GM19397 (cell line): ENCODE measurements around the gene KLHL22.
A peak's percentile ranks its signal among the peaks of the same experiment; 100 is the strongest.
"Not testable (repeated sequence)": the region's sequence is repeated elsewhere in the genome, so short reads cannot be mapped to it uniquely, and the experiment has no call there.

Source experiments
- ATAC-seq: cut with Tn5 transposase; IDR thresholded peaks from one replicate; pipeline ENCODE4 v1.9.1; 2021; ENCODE audit warnings: mild to moderate bottlenecking, moderate library complexity; ENCODE audit not compliant: unreplicated experiment

KLHL22 gene, protein sequence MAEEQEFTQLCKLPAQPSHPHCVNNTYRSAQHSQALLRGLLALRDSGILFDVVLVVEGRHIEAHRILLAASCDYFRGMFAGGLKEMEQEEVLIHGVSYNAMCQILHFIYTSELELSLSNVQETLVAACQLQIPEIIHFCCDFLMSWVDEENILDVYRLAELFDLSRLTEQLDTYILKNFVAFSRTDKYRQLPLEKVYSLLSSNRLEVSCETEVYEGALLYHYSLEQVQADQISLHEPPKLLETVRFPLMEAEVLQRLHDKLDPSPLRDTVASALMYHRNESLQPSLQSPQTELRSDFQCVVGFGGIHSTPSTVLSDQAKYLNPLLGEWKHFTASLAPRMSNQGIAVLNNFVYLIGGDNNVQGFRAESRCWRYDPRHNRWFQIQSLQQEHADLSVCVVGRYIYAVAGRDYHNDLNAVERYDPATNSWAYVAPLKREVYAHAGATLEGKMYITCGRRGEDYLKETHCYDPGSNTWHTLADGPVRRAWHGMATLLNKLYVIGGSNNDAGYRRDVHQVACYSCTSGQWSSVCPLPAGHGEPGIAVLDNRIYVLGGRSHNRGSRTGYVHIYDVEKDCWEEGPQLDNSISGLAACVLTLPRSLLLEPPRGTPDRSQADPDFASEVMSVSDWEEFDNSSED

DNA sequence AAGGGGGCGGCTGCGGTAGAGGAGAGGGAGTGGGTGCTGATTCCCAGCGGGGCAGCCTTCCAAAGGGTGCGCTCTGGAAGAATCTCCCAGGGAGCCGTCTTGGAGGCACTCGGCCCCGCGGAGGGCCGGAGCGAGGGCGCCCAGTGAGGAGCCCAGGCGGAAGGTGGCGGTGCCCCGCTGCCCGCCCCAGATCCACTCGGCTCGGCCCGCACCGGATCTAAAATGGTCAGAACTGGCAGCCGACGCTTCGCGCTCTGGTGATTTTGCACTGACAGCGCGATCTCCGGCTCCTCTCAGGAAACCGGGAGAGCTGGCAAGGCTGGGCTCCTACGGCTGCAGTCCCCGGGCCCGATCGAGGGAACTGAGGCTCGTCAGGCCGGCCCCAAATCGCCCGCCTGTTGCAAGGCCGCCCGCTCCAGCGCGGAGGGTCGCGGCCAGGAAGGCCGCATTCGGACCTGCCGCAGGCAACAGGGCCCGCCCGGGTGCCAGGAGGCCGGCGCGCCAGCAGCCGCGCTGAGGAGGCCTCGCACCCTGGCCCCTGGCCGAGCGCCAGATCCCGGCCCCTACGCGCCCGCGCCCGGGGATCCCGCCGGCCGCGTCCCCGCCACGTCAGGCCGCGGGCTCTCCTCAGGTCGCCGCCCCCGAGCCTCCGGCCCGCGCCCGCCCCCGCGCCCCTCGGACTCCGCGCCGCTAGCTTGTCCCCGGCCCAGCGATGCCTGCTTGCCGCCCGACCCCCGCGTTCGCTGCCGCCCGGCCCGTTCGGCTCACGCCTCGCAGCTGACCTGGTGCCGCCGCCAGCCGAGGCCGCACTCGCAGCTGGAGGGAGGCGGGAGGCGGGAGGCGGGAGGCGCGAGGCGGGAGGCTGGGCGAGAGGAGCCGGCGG is at the start of gene KLHL22:
Gene KLHL22 (minus strand): TSS at position 818 of the 883 bp plus-strand sequence. CDS start 6,584 bp downstream, outside the sequence.
- ATAC-seq, result peak; percentile 45

- ATAC-seq, result not testable (repeated sequence)
These were observed 49.7 kb upstream of the KLHL22 start for GRCh38 chr22:20545318-20545634.

DNA sequence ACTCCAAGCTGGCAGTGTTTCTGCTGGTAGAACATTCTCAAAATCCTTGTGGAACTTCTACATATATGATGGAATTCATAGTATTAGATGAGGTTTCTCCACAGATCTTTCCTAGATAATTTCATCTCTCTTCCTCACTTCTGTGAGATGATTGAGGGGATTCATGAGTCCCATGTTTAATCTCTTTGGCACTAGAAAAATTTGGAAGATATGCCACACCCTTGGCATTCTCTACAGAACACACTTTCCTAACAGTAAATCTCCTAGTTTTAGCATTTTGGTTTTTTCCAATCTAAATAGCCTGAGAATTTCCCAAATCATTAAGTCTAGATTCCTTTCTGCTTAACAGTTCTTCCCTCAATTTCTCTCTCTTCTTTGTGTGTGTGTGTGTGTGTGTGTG is 47.1 kb upstream of the KLHL22 start:
- no peak for ATAC-seq

- ATAC-seq, result no peak
These were observed 46.5 kb upstream of the KLHL22 start for GRCh38 chr22:20542055-20542454.

DNA sequence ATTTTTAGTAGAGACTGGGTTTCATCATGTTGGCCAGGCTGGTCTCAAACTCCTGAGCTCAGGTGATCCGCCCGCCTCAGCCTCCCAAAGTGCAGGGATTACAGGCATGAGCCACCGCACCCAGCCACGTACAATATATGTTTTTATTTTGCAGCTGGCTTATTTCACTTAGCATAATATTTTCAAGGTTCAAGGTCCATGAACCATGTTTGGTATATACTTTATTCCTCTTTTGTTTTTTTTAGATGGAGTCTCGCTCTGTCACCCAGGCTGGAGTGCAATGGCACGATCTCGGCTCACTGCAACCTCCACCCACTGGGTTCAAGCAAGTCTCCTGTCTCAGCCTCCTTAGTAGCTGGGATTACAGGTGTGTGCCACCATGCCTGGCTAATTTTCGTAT is 43.3 kb upstream of the KLHL22 start:
- ATAC-seq, result not testable (repeated sequence)

- no peak for ATAC-seq
These were observed 42.4 kb upstream of the KLHL22 start for GRCh38 chr22:20537983-20538382.

- ATAC-seq, result no peak
These were observed 41.7 kb upstream of the KLHL22 start for GRCh38 chr22:20537325-20537756.

DNA sequence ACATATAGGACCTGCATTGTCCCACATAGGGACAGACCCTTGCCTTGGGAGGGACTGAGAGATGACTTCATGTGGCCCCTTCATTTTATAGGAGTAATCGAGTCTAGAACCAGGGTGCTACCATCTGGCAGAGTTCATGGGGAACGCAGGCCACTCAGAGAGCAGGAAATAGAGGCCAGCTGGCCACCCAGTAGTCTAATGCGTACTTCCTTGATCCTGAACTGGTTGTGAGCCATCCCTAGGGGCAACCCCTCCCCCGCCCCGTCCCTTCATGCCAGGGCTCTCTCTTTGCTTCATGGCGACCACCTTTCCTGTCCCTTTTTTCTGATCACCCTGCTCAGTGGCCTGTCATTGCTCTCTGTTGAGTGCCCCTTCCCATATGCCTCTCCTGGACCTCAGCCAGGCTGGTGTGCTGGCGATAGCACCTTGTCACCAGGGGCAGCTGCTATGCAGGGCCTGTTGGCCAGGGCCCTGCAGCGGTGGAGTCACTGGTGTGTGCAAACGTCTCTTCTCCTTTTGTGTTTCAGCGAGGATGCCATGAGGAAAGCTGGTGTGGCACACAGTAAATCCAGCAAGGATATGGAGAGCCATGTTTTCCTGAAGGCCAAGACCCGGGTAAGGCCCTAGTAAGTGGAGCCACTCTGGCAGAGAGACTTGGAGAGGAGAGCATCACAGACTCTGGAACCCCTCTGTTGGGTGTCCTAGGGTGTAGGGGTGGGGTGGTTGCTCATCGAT is 41.2 kb upstream of the KLHL22 start:
- ATAC-seq, result no peak

DNA sequence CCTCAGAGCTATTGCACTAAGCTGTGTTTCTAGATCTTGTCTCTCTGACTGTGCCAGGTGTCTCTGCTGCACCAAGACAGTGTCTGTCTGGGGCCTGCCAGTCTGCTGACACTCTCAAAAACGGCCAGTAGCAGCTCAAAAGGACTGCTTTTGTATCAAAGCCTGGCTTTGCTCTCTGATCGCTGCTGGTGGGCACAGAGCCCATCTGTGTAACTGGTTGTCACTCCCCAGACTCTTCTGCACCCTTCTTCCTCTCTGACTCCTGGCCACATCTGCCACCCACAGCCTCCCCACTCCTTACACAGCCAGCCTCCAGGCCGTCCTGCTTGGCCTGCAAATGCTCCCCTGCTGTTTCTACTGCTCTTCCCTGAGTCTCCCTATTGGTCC is 38.3 kb upstream of the KLHL22 start:
- ATAC-seq, result no peak

- no peak for ATAC-seq
These were observed 37.7 kb upstream of the KLHL22 start for GRCh38 chr22:20533095-20533878.

DNA sequence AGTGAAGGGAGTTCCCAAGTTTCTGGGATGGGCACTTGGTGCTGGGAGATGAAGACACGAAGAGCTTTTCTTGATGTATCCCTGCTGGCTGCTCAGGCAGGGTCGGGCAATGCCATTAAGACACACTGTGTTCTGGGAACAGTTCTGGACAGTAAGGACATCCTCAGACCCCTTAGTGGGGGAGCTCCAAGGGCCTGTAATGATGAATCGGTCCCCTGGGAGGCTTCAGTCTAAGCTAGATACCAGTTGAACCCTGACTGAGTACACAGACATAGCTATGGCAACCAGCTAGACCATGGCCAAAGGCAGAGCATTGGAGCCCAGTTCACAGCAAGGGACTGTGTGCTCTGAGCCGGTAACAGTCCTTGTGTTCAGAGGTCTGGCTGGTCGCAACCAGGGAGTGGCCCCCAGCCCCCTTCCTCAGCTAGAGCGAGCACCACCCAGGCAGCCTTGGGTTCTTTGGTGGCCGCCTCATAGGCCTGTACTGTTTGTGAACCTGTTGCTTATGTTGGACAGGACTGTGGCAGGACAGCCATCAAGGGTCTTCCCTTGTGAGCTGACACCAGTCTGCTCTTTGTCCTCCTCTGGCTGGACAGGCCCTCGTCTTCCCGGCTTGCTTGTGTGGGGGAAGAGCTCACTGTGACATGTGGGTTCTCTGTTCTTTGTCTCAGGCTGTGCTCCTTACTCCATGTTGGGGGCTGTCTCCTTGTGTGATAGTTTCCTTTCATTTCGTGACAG is 36.8 kb upstream of the KLHL22 start:
- ATAC-seq, result no peak

DNA sequence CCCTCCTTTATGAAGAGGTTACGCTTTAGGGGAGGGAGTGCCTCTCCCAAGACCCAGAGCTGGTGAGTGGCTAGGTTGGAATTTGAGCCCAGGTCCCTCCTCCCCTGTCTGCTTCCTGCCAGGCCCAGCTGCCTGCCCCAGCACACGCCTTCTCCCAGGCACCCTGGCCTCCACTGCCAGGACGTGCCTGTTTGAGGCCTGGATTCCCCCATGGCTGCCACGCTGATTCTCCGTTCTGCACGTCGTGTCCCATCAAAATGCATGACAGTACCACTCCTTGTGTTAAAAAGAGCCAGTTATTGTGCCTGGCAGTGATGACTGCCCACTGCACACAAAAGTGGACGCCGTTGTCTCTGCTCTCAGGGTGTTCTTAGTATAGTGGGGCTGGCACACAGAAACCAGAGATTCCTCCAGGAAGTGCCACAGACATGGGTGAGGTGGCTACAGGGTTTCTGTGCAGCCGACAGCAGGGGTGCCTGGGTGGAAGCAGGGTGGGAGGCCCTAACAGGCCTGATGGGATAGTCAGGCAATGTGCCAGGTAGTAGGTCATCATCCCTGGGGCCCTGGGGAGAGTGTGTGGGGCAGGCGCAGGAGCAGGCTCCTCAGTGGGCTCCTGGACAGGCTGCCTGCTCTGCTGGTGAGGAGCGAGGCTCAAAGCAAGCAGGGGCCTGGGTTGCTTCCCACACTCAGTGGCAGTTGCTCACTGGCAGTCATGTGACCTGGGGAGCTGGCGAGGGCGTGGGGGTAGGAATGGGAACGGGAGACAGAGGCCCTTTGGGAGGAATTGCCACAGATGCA is 36.0 kb upstream of the KLHL22 start:
- ATAC-seq, result no peak

DNA sequence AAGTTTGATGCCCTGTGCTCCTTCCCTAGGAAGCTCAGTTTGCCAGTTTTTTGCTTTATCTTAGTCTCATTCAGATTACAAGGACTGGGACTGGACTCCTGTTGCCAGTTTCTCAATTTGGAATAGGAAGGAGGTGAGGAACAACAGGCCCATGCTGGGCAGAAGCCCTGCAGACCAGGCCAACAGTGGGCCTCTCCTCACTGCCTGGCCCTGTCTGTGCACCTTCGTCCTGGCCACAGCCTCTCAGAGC is 35.5 kb upstream of the KLHL22 start:
- no peak for ATAC-seq

GRCh38 chr22:20530368-20531153 is 35.0 kb upstream of the KLHL22 start:
- no peak for ATAC-seq

DNA sequence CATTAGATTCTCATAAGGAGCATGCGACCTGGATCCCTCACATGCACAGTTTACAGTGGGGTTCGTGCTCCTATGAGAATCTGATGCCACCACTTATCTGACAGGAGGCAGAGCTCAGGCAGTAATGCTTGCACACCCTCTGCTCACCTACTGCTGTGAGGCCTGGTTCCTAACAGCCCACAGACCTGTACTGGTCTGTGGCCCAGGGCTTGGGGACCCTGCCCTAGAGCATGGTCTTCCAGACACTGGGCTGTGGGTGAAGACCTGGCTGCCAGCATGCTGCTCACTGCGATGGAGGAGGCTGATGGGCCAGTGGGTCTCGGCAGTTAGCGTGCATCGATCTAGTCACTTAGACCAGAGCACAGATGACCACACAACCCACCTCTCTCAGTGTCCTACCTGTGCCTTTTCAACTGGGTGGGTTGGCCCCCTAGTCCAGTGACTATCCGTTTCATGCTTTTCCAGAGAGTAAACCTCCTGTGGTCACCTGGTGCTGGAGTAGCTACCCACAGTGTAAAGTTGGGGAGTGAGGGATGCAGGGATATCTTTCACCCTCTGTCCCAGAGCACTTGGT is 32.9 kb upstream of the KLHL22 start:
- ATAC-seq, result no peak

DNA sequence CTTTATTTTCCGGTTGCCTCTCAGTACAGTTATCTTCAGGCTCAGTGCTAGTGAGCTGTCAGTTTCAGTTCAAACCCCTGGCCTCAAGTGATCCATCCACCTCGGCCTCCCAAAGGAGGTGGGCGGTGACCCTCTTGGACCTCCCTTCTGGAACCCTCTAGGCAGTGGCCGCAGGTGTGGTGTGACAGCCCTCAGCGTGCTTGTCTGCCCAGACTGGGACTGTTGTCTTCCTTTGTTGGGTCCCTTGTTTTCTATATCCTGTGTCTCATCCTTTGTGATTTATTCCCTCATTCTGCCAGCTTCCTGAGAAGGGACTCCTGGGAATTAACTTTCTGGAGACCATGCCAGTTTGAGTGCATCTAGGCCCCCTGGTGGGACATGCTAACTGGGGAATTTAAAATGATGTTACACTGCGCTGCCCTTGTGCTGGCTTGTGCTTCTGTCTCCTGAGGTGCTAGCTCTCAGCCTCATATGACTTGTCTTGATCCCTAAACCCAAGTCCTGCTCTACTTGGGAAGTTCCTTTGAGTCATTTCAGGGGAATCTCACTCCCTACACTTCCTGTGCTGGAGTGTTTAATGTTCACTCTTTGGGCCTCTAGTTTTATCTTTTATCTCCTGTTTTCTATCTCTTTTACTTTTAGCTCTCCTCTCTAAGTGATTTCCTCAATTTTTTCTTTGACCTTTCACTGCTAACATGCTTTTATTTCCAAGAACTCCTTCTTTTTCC is 31.2 kb upstream of the KLHL22 start:
- ATAC-seq, result no peak

- ATAC-seq, result no peak
These were observed 30.7 kb upstream of the KLHL22 start for GRCh38 chr22:20526305-20526627.
